HEK293T (cell line): ENCODE measurements around the gene SERTAD2.

Experiments used
- BHLHE40 ChIP-seq: fragments of 450-650 bp; IDR thresholded peaks from 2 replicates; pipeline ENCODE4 v1.6.1; 2016; ENCODE audit warnings: mild to moderate bottlenecking, moderate library complexity, borderline replicate concordance
- NFRKB ChIP-seq: fragments of 450-650 bp; IDR thresholded peaks from 2 replicates; pipeline ENCODE4 v1.6.1; 2016; ENCODE audit warnings: mild to moderate bottlenecking, moderate library complexity

- TF ChIP-seq BHLHE40 (no peak), NFRKB (no peak)
Observed at GRCh38 chr2:64613276-64613675, 40.4 kb downstream of the SERTAD2 start.
